ENCODE results near the gene ANKRD65.

DNA sequence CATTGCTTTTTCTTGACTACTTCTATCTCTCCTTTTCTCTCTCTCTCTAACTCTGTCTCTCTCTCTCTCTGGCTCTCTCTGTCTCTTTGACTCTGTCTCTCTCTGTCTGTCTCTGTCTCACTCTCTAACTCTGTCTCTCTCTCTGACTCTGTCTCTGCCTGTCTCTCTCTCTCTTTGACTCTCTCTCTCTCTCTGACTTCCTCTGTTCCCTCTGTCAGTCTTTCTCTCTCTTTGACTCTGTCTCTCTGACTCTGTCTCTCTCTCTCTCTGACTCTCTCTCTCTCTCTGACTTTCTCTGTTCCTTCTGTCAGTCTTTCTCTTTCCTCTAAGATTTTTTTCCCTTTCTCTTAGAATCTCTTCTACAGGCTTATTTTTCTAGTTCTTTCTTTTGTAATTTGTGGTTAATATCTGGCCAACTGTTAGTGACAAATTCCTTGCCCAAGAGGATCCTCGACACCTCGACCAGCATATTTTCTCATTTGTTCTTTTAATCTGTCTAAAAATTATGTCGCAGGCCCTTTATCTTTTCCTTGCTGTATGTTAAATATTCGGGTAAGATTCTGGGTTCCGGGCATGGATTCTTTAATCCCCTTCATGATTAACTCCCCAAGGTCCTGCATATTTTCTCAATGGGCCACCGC is 28.1 kb upstream of the ANKRD65 start, which contains the start of gene ATAD3C:
- TF ChIP-seq, protein P1, sequence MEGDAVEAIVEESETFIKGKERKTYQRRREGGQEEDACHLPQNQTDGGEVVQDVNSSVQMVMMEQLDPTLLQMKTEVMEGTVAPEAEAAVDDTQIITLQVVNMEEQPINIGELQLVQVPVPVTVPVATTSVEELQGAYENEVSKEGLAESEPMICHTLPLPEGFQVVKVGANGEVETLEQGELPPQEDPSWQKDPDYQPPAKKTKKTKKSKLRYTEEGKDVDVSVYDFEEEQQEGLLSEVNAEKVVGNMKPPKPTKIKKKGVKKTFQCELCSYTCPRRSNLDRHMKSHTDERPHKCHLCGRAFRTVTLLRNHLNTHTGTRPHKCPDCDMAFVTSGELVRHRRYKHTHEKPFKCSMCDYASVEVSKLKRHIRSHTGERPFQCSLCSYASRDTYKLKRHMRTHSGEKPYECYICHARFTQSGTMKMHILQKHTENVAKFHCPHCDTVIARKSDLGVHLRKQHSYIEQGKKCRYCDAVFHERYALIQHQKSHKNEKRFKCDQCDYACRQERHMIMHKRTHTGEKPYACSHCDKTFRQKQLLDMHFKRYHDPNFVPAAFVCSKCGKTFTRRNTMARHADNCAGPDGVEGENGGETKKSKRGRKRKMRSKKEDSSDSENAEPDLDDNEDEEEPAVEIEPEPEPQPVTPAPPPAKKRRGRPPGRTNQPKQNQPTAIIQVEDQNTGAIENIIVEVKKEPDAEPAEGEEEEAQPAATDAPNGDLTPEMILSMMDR (conservative IDR thresholded peaks at IDR 0.05; ENCODE audit: low read depth, low read length), result no peak
- TF ChIP-seq EZH2 (IDR thresholded peaks at IDR 0.05; ENCODE audit: borderline replicate concordance, low read depth, low read length, poor library complexity, severe bottlenecking), result no peak
